AG09309 (cell line): ENCODE measurements around the gene PKN1.

ENCODE experiments used
- DNase-seq: peaks from one replicate; pipeline ENCODE4 v3.0.0-alpha.2; 2010; ENCODE audit warnings: low read depth
- H3K4me3 ChIP-seq: 2 replicates; pipeline ENCODE4 v1.5.1; 2011; ENCODE audit warnings: mild to moderate bottlenecking, low read depth, low read length, moderate library complexity; ENCODE audit not compliant: control insufficient read depth
- TF ChIP-seq, protein P1 (sequence below): IDR thresholded peaks from 2 replicates; pipeline ENCODE4 v1.5.1; 2011; ENCODE audit warnings: mild to moderate bottlenecking, low read depth, low read length, inconsistent platforms; ENCODE audit not compliant: insufficient read depth, control insufficient read depth; ENCODE audit errors: missing control alignments

The PKN1 gene

DNA sequence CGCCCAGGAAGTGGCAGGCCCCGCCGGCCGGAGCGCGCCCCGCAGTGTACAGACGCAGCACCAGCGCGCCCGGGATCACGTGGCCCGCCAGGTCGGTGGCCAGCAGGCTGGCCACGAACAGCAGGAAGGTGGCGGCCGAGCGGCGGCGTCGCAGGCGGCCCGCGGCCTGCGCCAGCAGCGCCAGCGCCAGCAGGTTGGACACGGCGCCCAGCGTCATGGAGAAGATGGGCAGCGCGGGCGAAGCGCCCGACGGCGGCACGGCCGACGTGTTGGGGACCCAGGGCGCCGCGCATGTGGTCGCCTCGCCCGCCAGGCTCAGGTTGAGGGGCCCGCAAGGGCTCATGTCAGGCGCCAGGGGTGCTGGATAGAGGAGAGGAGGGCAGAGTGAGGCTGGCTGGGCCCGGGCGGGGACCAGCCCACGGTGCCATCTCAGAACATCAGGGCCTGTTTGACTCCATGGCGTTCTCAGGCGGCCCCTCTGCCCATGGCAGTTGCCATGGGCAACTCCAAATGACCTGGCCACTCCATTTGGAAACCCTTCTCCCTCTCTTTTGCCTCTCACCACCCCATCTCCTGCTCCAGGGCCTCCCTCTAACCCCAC is 41.0 kb downstream of the PKN1 start:
- H3K4me3 ChIP-seq: no peak overlapping the region
- no peak for DNase-seq
- TF ChIP-seq, protein P1, sequence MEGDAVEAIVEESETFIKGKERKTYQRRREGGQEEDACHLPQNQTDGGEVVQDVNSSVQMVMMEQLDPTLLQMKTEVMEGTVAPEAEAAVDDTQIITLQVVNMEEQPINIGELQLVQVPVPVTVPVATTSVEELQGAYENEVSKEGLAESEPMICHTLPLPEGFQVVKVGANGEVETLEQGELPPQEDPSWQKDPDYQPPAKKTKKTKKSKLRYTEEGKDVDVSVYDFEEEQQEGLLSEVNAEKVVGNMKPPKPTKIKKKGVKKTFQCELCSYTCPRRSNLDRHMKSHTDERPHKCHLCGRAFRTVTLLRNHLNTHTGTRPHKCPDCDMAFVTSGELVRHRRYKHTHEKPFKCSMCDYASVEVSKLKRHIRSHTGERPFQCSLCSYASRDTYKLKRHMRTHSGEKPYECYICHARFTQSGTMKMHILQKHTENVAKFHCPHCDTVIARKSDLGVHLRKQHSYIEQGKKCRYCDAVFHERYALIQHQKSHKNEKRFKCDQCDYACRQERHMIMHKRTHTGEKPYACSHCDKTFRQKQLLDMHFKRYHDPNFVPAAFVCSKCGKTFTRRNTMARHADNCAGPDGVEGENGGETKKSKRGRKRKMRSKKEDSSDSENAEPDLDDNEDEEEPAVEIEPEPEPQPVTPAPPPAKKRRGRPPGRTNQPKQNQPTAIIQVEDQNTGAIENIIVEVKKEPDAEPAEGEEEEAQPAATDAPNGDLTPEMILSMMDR: no peak

DNA sequence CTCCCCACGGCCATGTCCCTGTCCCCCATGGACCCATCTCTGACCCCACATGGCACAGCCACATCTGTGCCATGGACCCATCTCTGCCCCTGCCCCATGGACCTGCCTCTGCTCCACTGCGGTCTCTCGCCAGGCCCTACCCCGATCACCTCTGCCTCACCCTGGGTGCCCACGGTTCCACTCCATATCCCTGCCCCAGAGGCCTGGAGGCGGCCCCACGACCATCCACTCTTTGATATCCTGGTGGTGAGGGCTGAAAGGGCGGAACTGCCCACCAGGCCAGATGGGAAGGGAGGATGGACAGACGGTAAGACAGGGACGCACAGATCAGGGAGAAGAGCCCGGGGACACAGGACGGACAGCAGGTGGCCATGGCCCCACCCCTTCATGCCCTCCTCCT is 41.7 kb downstream of the PKN1 start:
- no peak overlapping the region for H3K4me3 ChIP-seq
- TF ChIP-seq, protein P1: no peak
- DNase-seq: no peak

DNA sequence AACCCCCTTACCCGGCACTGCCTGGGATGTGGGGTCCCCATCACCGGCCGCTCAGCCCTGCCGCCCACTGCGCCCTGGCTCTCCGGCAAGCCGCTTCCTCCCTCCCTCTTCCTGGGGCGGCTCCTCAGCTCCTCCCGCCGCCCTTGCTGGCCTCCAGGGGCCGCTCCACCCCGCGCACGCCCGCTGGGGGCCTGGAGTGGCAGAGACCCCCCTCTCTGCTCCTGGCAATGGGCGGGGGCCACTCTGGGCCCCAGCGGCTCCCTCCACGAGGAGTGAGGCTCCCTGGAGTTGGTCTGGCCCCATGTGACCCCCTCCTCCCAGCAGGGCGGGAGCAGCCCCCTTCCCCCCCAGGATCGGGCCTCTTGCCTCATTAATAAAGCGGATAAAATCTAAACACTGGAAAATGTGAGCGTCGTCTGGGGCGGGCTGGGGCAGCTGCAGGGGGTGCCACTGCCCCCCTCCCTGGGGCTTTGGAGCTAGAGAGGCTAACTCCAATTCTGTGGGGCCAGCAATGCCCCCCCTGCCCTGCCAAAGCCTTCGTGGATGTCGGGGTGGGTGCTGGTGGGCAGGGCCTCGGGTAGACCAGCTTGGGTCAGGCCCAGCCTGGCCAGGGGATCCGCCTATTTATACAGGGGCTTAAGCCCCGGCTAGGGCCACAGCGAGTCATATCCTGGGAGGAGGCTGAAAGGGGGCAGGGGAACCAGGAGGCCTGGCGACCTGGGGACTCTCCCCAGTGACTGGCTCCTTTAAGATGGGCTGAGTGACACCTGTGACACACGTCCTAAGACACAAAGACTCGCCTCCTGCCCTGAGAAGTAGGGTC is 42.4 kb downstream of the PKN1 start, which contains the start of gene PTGER1:
Gene PTGER1 (minus strand): TSS at position 104 of the 823 bp plus-strand sequence. CDS start 1,034 bp downstream, outside the sequence.
- H3K4me3 ChIP-seq: no peak within 1 kb of the TSS
- TF ChIP-seq, protein P1: peak; percentile 45
- DNase-seq: no peak

DNA sequence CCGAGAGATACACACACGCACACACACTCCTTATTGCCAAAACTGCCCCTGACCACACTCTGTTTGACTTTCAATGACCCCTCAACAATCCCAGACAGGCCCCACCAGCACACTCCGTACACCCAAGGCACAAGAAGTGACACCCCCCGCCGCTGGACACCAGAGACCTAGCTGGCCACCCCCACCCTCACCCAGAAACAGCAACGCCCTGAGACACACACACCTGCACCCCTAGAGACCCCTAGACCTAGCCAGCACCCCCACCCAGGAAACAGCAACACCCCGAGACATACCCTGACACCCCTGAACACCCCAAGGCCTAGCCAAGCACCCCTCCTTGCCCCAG is 43.2 kb downstream of the PKN1 start:
- H3K4me3 ChIP-seq: no peak overlapping the region
- DNase-seq: no peak
- TF ChIP-seq, protein P1: no peak

DNA sequence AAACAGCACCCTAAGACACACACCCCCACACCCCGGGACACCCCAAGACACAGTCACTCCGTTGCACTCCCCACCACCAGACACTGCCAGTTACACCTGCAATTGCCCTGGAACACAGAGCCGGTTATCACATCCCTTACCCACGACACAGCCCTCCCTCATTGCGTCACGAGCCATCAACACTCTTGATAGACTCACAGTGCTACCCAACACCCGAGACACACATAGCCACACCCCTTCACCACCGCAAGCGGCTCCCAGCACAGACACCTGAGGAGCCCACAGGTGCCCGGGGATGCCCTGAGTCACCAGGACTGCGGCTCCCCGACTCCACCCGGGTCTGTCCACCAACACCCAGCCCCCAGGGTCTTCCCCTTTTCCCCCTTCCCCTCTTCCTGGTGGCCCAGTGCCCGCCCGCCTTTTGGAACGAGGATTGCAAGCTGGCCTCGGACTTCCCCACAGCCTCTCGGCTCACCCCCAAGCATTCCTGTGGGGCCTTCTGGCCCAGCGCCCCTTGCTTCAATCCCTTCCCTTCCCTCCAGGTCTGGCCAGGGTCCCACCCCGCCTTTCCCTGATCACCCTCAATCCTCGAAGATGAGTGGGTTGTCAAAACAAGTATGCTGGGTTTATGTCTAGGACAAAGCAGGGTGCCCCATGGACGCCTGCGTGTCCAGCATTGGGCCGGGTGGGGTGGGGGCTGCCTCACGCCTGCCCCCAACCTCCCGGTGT is 43.7 kb downstream of the PKN1 start:
- no peak overlapping the region for H3K4me3 ChIP-seq
- DNase-seq: peak; percentile 40
- TF ChIP-seq, protein P1: no peak

DNA sequence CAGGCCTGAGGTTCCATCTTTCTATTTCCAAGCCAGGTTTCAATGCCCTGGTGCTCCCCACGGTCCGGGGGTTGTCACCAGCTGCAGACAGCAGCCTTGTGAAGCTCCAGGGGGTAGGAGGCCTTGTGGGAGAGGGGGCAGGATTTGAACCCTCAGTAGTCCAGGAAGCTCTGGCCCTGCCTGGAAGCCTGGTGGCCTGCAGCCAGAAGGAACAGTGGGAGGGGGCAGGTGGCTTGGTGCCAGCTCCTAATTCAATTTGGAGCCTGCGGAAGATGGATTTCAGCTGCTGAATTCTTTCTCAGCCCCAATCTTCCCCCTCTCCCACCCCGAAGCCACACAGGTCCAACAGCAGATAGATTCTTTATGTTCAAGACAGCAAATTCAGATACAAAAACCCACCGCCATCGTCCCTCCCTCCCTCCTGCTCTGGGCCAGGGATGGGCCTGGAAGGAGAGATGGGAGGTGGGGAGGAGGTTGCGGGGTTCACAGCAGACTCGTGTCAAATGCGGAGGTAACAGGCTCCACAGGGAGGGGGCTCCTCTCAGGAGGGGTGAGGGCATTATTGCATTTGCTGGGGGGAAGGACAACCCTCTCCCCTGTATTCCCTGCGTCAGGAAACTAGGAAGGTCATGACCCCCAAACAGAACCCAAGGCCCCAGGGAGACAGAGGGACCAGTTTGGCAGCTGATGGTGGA is 44.5 kb downstream of the PKN1 start:
- DNase-seq: no peak
- H3K4me3 ChIP-seq: no peak overlapping the region
- TF ChIP-seq, protein P1: no peak
